NCI-H1694 treated with DMSO at 0.1 percent for 48 hours (cell line): ENCODE data around the gene JAG2.

Source experiments
- DNase-seq: peaks from one replicate; lab custom pipeline; 2025; lab: John Stamatoyannopoulos, UW

Gene JAG2

DNA sequence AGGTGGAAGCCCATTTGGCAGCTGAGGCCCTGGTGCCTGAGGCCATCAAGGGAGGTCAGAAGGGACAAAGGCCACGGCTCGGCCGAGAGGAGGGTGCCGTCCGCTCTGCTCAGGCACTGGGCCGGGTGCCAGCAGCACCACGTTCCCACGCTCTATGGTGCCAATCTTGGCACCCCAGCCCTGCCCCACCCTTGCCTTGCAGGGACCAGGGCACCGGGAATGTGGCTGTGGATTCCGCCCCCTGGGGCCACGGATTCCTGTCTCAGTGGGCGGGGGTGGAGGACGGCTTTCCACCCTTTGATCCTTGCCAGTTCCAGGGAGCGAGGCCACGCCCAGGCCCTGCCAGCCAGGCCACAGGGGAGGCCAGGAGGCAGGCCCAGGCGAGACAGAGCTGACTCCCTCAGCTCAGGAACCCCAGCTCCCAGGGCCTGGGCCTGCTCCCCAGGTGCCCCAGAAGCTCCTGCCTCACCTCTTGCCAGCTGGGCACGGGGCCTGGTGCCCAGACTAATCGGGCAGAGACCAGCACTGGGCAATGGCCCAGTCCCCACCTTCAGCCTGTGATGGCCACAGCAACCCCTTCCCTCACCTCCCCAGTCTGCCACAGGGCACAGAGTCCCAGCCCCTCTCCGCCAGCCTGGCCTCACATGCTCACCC is 76.9 kb downstream of the JAG2 start:
- peak; percentile 72 for DNase-seq

DNA sequence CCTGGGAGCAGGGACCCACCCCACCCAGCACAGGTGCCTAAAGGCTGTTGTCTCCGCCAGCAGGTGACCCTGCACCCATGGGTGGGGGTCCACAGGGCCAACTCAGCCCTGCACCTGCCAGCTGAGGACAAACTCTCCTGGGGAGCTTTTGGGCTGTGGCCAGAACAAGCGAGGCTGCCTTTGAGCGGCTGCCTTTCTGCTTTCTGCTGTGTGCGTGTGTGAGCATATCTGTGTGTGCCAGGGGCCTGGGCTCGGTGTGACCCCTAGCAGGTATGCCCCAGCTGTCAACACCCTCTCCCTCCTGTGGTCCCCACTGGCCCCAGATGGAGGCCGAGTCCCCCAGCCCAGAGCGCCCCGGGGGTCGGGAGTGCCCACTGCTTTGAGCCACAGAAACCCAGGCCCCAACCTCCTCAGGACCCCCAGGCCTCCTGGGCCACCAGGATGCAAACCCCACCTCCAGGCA is 77.5 kb downstream of the JAG2 start:
- peak; percentile 49 for DNase-seq
